ENCODE measurements around the gene BIRC3. TPM values are rescaled to one million over a fixed set of nuclear protein-coding genes. Genes with fewer than 3 reads are reported as not detected.

Gene BIRC3
- 0.28 and 0.46 TPM in 2 replicates for total RNA-seq

GRCh38 chr11:102317099-102317767, at the start of gene BIRC3:
BIRC3 (plus strand) TSS chr11:102317484; CDS start chr11:102324510, 7,026 bp downstream.

GRCh38 chr11:102346748-102347461, 29.6 kb downstream of the BIRC3 start, which contains the start of gene BIRC2:
BIRC2 (plus strand) TSS chr11:102347214; CDS start chr11:102349855, 2,641 bp downstream.

Other genes with a start within 250 kb of the BIRC3 start
- 114 and 214 TPM in 2 replicates for gene YAP1, start 207.0 kb upstream of the BIRC3 start, total RNA-seq
- 35.1 and 36.6 TPM in 2 replicates for gene BIRC2, start 29.7 kb downstream of the BIRC3 start, total RNA-seq
- 72.4 and 87.0 TPM in 2 replicates for gene TMEM123, start 135.3 kb downstream of the BIRC3 start, total RNA-seq
- not detected in 2 replicates for gene MMP7, start 213.3 kb downstream of the BIRC3 start, total RNA-seq